OCI-LY7 (cell line): ENCODE measurements around the gene METTL26. TPM values are rescaled to one million over a fixed set of nuclear protein-coding genes. Genes with fewer than 3 reads are reported as not detected.

Experiments
- BruUV-seq: library from RNA; stranded (reverse); fragments of 400-500 nt; replicated peaks from 2 replicates; lab custom pipeline; 2021; lab: Mats Ljungman, UMichigan
- CTCF ChIA-PET: fragments of 300-600 bp; sonication (Branson Sonifier 250); formaldehyde crosslinking; loops from one replicate; lab custom pipeline; 2022; ENCODE audit warnings: antibody characterized with exemption; ENCODE audit not compliant: unreplicated experiment; lab: Charles Lee
- POLR2A ChIA-PET: fragments of 300-600 bp; sonication (Branson Sonifier 250); formaldehyde crosslinking; loops from one replicate; lab custom pipeline; 2022; ENCODE audit warnings: antibody characterized with exemption; lab: Charles Lee
- DNase-seq: peaks from one replicate; pipeline ENCODE4 v3.0.0-alpha.2; 2015; ENCODE audit warnings: low spot score
- H2AFZ ChIP-seq: fragments of 200-600 bp; sonication (generic), shearing (Covaris generic); 2 replicates; pipeline ENCODE4 v1.6.1; 2014; ENCODE audit warnings: mild to moderate bottlenecking, antibody characterized with exemption, low read length, moderate library complexity
- H3K27ac ChIP-seq: fragments of 200-600 bp; sonication (generic); 2 replicates; pipeline ENCODE4 v1.5.1; 2014; ENCODE audit warnings: mixed run types, low read depth, mild to moderate bottlenecking, moderate library complexity, low read length, inconsistent platforms; ENCODE audit not compliant: poor library complexity, severe bottlenecking
- H3K36me3 ChIP-seq: fragments of 200-600 bp; sonication (generic); 2 replicates; pipeline ENCODE4 v1.6.1; 2014; ENCODE audit warnings: mild to moderate bottlenecking, antibody characterized with exemption, low read length, moderate library complexity, mixed read lengths; ENCODE audit not compliant: insufficient read depth
- H3K4me1 ChIP-seq: fragments of 200-600 bp; sonication (generic); 2 replicates; pipeline ENCODE4 v1.5.1; 2014; ENCODE audit warnings: mild to moderate bottlenecking, low read length; ENCODE audit not compliant: insufficient read depth, poor library complexity, severe bottlenecking
- H3K4me2 ChIP-seq: fragments of 200-600 bp; sonication (generic); 2 replicates; pipeline ENCODE4 v1.6.1; 2014; ENCODE audit warnings: mild to moderate bottlenecking, low read length
- H3K4me3 ChIP-seq: fragments of 200-600 bp; sonication (generic); 2 replicates; pipeline ENCODE4 v1.5.1; 2014; ENCODE audit warnings: mild to moderate bottlenecking, low read depth, low read length; ENCODE audit not compliant: poor library complexity, severe bottlenecking
- H3K79me2 ChIP-seq: fragments of 200-600 bp; sonication (generic); 2 replicates; pipeline ENCODE4 v1.6.1; 2016; ENCODE audit warnings: low read depth, mild to moderate bottlenecking, low read length, moderate library complexity, mixed read lengths; ENCODE audit not compliant: insufficient read depth
- H3K9me2 ChIP-seq: fragments of 200-600 bp; sonication (generic); 2 replicates; pipeline ENCODE4 v1.6.1; 2016; ENCODE audit warnings: mild to moderate bottlenecking, low read length, mixed read lengths; ENCODE audit not compliant: insufficient read depth
- H3K9me3 ChIP-seq: fragments of 200-600 bp; sonication (generic); 2 replicates; pipeline ENCODE4 v1.6.1; 2014; ENCODE audit warnings: mild to moderate bottlenecking, mixed run types, low read length, mixed read lengths
- H4K20me1 ChIP-seq: fragments of 200-600 bp; sonication (generic); 2 replicates; pipeline ENCODE4 v1.6.1; 2014; ENCODE audit warnings: mild to moderate bottlenecking, antibody characterized with exemption, low read length, moderate library complexity, mixed read lengths; ENCODE audit not compliant: insufficient read depth
- EZH2phosphoT487 ChIP-seq: fragments of 200-600 bp; sonication (generic); IDR thresholded peaks from 2 replicates; pipeline ENCODE4 v1.6.1; 2018; ENCODE audit warnings: low read depth, borderline replicate concordance, mild to moderate bottlenecking, mixed run types, antibody characterized with exemption, low read length, moderate library complexity, mixed read lengths
- intact Hi-C: fragments of 100-400 bp; cut with micrococcal nuclease; formaldehyde crosslinking; loops from one replicate; pipeline ENCODE4 v1.10.0; 2022; ENCODE audit not compliant: unreplicated experiment
- total RNA-seq, 2 experiments: library from RNA; depleted of rRNA in 1 of 2; stranded (reverse); fragments of >200 nt in 1 of 2; shearing (Covaris generic) in 1 of 2; gene quantifications; 2 replicates each; pipeline ENCODE4 v1.2.3, GENCODE V29; 2014 to 2022
- TF ChIP-seq, protein P1 (sequence below): fragments of 200-600 bp; sonication (generic); conservative IDR thresholded peaks from 2 replicates; pipeline ENCODE4 v1.5.1; 2014; ENCODE audit warnings: mild to moderate bottlenecking, antibody characterized with exemption, low read length, moderate library complexity, mixed read lengths

METTL26 gene
- total RNA-seq, 2 experiments from 2014 or later: 99.0 to 152 TPM

DNA sequence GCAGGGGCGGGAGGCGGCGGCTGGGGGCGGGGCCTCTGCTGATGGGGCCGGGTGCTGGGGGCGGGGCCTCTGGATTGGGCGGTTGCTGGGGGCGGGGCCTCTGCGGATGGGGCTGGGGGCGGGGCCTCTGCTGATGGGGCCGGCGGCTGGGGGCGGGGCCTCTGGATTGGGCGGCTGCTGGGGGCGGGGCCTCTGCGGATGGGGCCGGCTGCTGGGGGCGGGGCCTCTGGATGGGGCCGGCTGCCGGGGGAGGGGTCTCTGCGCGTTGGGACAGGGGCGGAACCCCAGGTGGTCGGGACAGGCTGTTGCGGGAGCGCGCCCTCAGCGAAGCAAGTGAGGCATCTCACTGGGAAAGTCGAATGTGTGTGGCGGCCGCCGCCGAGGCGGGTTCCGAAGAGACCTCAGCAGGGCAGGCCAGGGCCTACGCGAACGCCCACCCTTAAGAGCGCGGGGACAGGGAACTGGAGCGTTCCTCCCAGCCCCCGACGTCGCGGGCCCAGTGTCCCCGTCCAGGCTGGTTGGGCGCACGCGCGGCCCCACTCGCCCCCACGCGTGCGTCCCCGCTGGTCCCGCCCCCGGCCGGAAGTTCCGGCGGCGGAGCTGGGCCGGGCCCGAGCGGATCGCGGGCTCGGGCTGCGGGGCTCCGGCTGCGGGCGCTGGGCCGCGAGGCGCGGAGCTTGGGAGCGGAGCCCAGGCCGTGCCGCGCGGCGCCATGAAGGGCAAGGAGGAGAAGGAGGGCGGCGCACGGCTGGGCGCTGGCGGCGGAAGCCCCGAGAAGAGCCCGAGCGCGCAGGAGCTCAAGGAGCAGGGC lies 43.9 kb upstream of the METTL26 start, which contains the start of gene STUB1:
Gene STUB1, plus strand, starts transcription at position 597 of the 811 bp plus-strand sequence. Its CDS starts 116 bp downstream, at position 713.
- POLR2A ChIA-PET: interaction anchor here (0.6 to 1.2 kb wide), 2 partner anchors 10 to 264 kb away, joined by 3 to 4 read pairs; no protein-coding TSS in a partner anchor
- peak within 1 kb of the TSS; percentile 63 for H3K27ac ChIP-seq
- peak within 1 kb of the TSS; percentile 82 for H3K4me3 ChIP-seq
- no peak for TF ChIP-seq EZH2phosphoT487
- TF ChIP-seq, protein P1, sequence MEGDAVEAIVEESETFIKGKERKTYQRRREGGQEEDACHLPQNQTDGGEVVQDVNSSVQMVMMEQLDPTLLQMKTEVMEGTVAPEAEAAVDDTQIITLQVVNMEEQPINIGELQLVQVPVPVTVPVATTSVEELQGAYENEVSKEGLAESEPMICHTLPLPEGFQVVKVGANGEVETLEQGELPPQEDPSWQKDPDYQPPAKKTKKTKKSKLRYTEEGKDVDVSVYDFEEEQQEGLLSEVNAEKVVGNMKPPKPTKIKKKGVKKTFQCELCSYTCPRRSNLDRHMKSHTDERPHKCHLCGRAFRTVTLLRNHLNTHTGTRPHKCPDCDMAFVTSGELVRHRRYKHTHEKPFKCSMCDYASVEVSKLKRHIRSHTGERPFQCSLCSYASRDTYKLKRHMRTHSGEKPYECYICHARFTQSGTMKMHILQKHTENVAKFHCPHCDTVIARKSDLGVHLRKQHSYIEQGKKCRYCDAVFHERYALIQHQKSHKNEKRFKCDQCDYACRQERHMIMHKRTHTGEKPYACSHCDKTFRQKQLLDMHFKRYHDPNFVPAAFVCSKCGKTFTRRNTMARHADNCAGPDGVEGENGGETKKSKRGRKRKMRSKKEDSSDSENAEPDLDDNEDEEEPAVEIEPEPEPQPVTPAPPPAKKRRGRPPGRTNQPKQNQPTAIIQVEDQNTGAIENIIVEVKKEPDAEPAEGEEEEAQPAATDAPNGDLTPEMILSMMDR: no peak
- CTCF ChIA-PET: interaction anchor here (1.0 kb wide), 1 partner anchor 10 kb away, joined by 4 read pairs; the partner anchor contains the start of gene WDR24
- no TSS peak for BruUV-seq
- peaks cover 27% of the 10 kb centered on the region for H3K36me3 ChIP-seq
- intact Hi-C loops: loop anchor here (1.0 to 5.0 kb wide), 2 partner anchors 12 to 42 kb away; partner anchors contain the start of genes ANTKMT and RHOT2
- H3K9me2 ChIP-seq: no peaks in the 10 kb centered on the region
- DNase-seq: peak; percentile 91
- H4K20me1 ChIP-seq: peaks cover 5% of the 10 kb centered on the region; the same call in 1 of the 2 replicates
- no peaks in the 10 kb centered on the region for H3K9me3 ChIP-seq
- peak within 1 kb of the TSS; percentile 88 for H3K4me2 ChIP-seq
- peaks cover 40% of the 10 kb centered on the region for H3K4me1 ChIP-seq
- H3K79me2 ChIP-seq: peaks cover 25% of the 10 kb centered on the region; the same call in 1 of the 2 replicates
- no peak within 1 kb of the TSS for H2AFZ ChIP-seq

DNA sequence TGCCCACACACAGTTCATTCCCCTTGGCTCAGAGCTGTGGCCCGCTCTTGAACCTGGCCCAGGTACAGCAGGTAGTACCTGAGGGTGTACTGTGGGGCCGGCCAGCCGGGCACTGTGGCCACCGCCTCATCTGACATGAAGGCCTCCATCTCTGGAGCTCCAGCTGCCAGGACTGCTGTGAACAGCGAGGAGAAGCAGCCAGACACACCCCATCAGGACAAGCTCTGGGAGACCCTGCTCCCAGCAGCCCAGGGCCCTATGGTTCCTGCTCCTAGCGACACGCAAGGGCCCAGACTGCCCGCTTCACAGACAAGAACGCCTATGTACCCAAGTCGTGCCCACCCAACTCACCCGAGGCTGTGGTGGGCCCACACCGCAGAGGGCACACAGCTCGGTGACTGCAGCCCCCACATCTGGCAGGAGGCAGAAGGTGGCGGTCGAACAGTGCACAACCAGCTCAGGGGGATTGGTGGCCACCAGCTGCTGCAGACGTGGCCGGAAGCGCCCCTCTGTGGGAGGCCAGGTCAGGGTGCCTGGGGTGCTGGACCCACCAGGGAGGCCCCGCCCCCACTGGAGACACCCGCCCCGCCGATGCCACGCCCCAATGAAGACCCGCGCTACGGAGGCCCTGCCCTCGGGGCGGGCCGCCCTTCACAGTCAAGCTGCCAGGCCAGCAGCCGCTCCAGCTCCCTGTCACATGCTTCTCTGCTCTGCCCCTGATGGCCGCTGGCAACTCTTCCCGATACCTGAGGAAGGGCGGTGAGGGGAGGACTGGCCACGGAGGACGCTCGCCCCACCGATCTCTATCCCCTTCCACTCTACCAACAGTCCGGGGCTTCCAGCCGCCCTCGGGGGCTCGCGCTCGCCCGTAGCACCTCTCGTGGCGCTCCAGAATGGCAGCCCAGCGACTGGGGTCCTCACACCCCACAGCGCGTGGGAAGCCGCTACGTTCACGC lies 43.0 kb upstream of the METTL26 start:
- Histone ChIP-seq H3K36me3 (peaks cover 28% of the 10 kb centered on the region), H3K9me3 (no peaks in the 10 kb centered on the region), H3K4me3 (peak overlapping the region; percentile 58), H3K9me2 (no peaks in the 10 kb centered on the region), H3K4me1 (peaks cover 35% of the 10 kb centered on the region), H3K79me2 (peaks cover 25% of the 10 kb centered on the region; the same call in 1 of the 2 replicates), H4K20me1 (peaks cover 5% of the 10 kb centered on the region; the same call in 1 of the 2 replicates), H3K4me2 (peak overlapping the region; percentile 88), H2AFZ (no peak overlapping the region), H3K27ac (no peak overlapping the region)
- intact Hi-C loops: loop anchor here (1.0 kb wide), 1 partner anchor 11 kb away; the partner anchor contains the start of gene RHOT2
- ChIA-PET POLR2A (interaction anchor here (0.6 to 1.2 kb wide), 2 partner anchors 9 to 263 kb away, joined by 3 to 4 read pairs; no protein-coding TSS in a partner anchor), CTCF (interaction anchor here (0.6 kb wide), 1 partner anchor 110 kb away, joined by 3 read pairs; no protein-coding TSS in a partner anchor)
- no peak for TF ChIP-seq EZH2phosphoT487
- TF ChIP-seq, protein P1: no peak
- BruUV-seq: no TSS peak
- DNase-seq: peak; percentile 64
